Endothelial cell of umbilical vein (primary cell): Measurements from ENCODE around the gene AGGF1. TPM values are rescaled to one million over a fixed set of nuclear protein-coding genes. Genes with fewer than 3 reads are reported as not detected.

ENCODE experiments used
- BruUV-seq: library from RNA; stranded (reverse); fragments of 400-500 nt; replicated peaks from 2 replicates; lab custom pipeline; 2021; lab: Mats Ljungman, UMichigan
- CTCF ChIA-PET: fragments of 300-600, 350-600 bp; sonication (Branson Sonifier 250); formaldehyde crosslinking; loops from one replicate; lab custom pipeline; 2021; ENCODE audit warnings: antibody characterized with exemption, inconsistent platforms; lab: Charles Lee
- POLR2A ChIA-PET: fragments of 300-600, 350-600 bp; sonication (Branson Sonifier 250); formaldehyde crosslinking; loops from one replicate; lab custom pipeline; 2021; ENCODE audit warnings: antibody characterized with exemption, inconsistent platforms; lab: Charles Lee
- DNase-seq: peaks from one replicate; pipeline ENCODE4 v3.0.0-alpha.2; 2011; ENCODE audit warnings: low read depth, low spot score
- FAIRE-seq: peaks from 2 replicates; lab custom pipeline; 2011; peaks lifted over from hg19 to GRCh38; lab: Jason Lieb, UNC
- H2AFZ ChIP-seq: 2 replicates; pipeline ENCODE4 v1.6.0; 2012; ENCODE audit warnings: low read depth, low read length, control low read depth, inconsistent platforms
- H3K27ac ChIP-seq: 2 replicates; pipeline ENCODE4 v1.5.1; 2011; ENCODE audit warnings: low read depth, mild to moderate bottlenecking, control low read depth, low read length, moderate library complexity; ENCODE audit not compliant: insufficient read depth
- H3K27me3 ChIP-seq, 2 experiments: 2 replicates each; pipeline versions ENCODE4 v1.6.0 to v1.6.1; 2011; ENCODE audit warnings: low read length in 2 of 2, mixed read lengths in 1 of 2; ENCODE audit not compliant: control insufficient read depth in 2 of 2, insufficient read depth in 2 of 2
- H3K36me3 ChIP-seq, 2 experiments: 2 replicates in 1 of 2; 3 replicates in 1 of 2; pipeline ENCODE4 v1.5.1; 2011; ENCODE audit warnings: low read length in 2 of 2, mild to moderate bottlenecking in 1 of 2, moderate library complexity in 1 of 2; ENCODE audit not compliant: control insufficient read depth in 2 of 2, insufficient read depth in 2 of 2; ENCODE audit errors: extremely low read depth in 1 of 2
- H3K4me1 ChIP-seq: 3 replicates; pipeline ENCODE4 v1.5.1; 2011; ENCODE audit warnings: mild to moderate bottlenecking, low read length; ENCODE audit not compliant: control insufficient read depth, insufficient read depth; ENCODE audit errors: extremely low read depth
- H3K4me2 ChIP-seq: 2 replicates; pipeline ENCODE4 v1.6.1; 2011; ENCODE audit warnings: low read length, control low read depth, mixed read lengths; ENCODE audit not compliant: insufficient read depth
- H3K4me3 ChIP-seq, 3 experiments: fragments of 200-600 bp in 1 of 3; sonication (generic), shearing (Covaris generic) in 1 of 3; replicated peaks in 1 of 3; 2 replicates each; pipeline ENCODE4 v1.5.1; 2011 to 2016; ENCODE audit warnings: control low read depth in 3 of 3, low read length in 3 of 3, mild to moderate bottlenecking in 2 of 3, inconsistent platforms in 1 of 3, low read depth in 1 of 3, moderate library complexity in 1 of 3; ENCODE audit not compliant: insufficient read depth in 1 of 3
- H3K79me2 ChIP-seq: 2 replicates; pipeline ENCODE4 v1.6.0; 2012; ENCODE audit warnings: low read length, inconsistent platforms; ENCODE audit not compliant: control insufficient read depth, insufficient read depth
- H3K9ac ChIP-seq: replicated peaks from 2 replicates; pipeline ENCODE3; 2011; ENCODE audit warnings: low read length, control low read depth; ENCODE audit not compliant: insufficient read depth; ENCODE audit errors: extremely low read depth
- H3K9me1 ChIP-seq: replicated peaks from 3 replicates; pipeline ENCODE4 v1.6.0; 2011; ENCODE audit warnings: mild to moderate bottlenecking, low read length; ENCODE audit not compliant: control insufficient read depth, insufficient read depth; ENCODE audit errors: extremely low read depth
- H3K9me3 ChIP-seq: replicated peaks from 2 replicates; pipeline ENCODE4 v1.5.1; 2012; ENCODE audit warnings: low read length, inconsistent platforms; ENCODE audit not compliant: control insufficient read depth, insufficient read depth
- H4K20me1 ChIP-seq: replicated peaks from 2 replicates; pipeline ENCODE3; 2011; ENCODE audit warnings: mild to moderate bottlenecking, low read length; ENCODE audit not compliant: control insufficient read depth, insufficient read depth; ENCODE audit errors: extremely low read depth
- EZH2 ChIP-seq: IDR thresholded peaks from 2 replicates; pipeline ENCODE4 v1.6.1; 2012; ENCODE audit warnings: borderline replicate concordance, low read depth, mild to moderate bottlenecking, moderate library complexity, low read length, inconsistent platforms; ENCODE audit not compliant: severe bottlenecking
- FOS ChIP-seq: IDR thresholded peaks from 2 replicates; pipeline ENCODE4 v1.6.1; 2011; ENCODE audit warnings: mild to moderate bottlenecking, low read length, moderate library complexity, borderline replicate concordance; ENCODE audit not compliant: insufficient read depth
- GATA2 ChIP-seq: IDR thresholded peaks from 2 replicates; pipeline ENCODE4 v1.7.0; 2011; ENCODE audit warnings: low read depth, mild to moderate bottlenecking, moderate library complexity, mixed read lengths, low read length; ENCODE audit not compliant: insufficient read length, insufficient read depth
- JUN ChIP-seq: IDR thresholded peaks from 2 replicates; pipeline ENCODE4 v1.6.1; 2011; ENCODE audit warnings: borderline replicate concordance, low read depth; ENCODE audit not compliant: insufficient read length, insufficient read depth
- MYC ChIP-seq: IDR thresholded peaks from one replicate; pipeline ENCODE4 v1.6.1; 2011; ENCODE audit warnings: mild to moderate bottlenecking, low read depth, low read length
- POLR2A ChIP-seq: IDR thresholded peaks from 2 replicates; pipeline ENCODE4 v1.6.1; 2012; ENCODE audit warnings: low read depth, mild to moderate bottlenecking, control low read depth, low read length
- POLR2AphosphoS5 ChIP-seq: IDR thresholded peaks from 2 replicates; pipeline ENCODE4 v1.6.1; 2012; ENCODE audit warnings: low read depth, mild to moderate bottlenecking, control low read depth, low read length, moderate library complexity; ENCODE audit not compliant: insufficient read depth
- dilution Hi-C: fragments of 300-500 bp; cut with MboI; formaldehyde crosslinking; loops from one replicate; pipeline ENCODE4 v1.15.0; 2019; ENCODE audit warnings: low sequenced_read_pairs; ENCODE audit not compliant: extremely low pct_ligation_motif_present
- intact Hi-C: fragments of 100-400 bp; cut with micrococcal nuclease; formaldehyde crosslinking; loops from one replicate; pipeline ENCODE4 v1.10.0; 2022
- polyA plus RNA-seq, 4 experiments: library from polyadenylated mRNA; depleted of rRNA in 3 of 4; stranded (reverse) in 3 of 4; unstranded in 1 of 4; fragments of >200 nt; gene quantifications; 2 replicates each; pipeline versions ENCODE4 v1.2.1 to v1.2.3, GENCODE V29; 2011 to 2012; ENCODE audit warnings: missing spikeins in 1 of 4
- total RNA-seq: library from RNA; stranded (reverse); gene quantifications from 2 replicates; pipeline ENCODE4 v1.2.3, GENCODE V29; 2021
- TF ChIP-seq, protein P1 (sequence below), 2 donors: IDR thresholded peaks; 1 replicate in 1 of 2; 2 replicates in 1 of 2; pipeline ENCODE4 v1.5.1; 2011; ENCODE audit warnings: low read length in 2 of 2, mild to moderate bottlenecking in 2 of 2, moderate library complexity in 2 of 2, control low read depth in 1 of 2, inconsistent platforms in 1 of 2, low read depth in 1 of 2; ENCODE audit not compliant: insufficient read depth in 1 of 2; ENCODE audit errors: extremely low read depth in 1 of 2
- TF ChIP-seq, protein P2 (sequence below): IDR thresholded peaks from 2 replicates; pipeline ENCODE4 v1.6.1; 2011; ENCODE audit not compliant: insufficient read depth, insufficient read length

The AGGF1 gene
- total and polyA plus RNA-seq, 2 donors (not counting 3 experiments of a cell fraction or from before 2014, with no cell fraction given), result 6.7 to 19.9 TPM

DNA sequence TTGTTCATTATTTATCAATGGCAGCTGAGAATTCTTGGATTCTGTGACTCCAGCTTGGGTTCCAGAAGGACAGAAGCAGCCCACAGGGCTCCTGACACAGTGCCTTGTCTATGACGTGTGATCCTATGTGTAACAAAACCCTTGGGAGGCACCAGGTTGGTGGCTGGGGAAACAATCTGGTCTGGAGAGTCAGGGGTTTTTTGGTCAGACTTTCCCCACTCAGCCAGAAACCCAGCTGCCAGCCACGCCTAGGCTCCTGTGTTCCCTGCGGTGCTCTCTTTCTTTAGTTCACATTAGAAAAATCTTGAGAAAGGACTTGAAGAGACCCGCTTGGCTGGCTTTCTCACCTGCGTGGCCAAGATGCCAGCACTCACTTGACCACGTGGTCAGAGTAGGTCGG is 72.3 kb downstream of the AGGF1 start:
- Histone ChIP-seq H3K4me1 (no peaks in the 10 kb centered on the region), H3K9me3 (no peaks in the 10 kb centered on the region), H2AFZ (no peak overlapping the region), H3K9ac (no peak overlapping the region), H3K9me1 (no peaks in the 10 kb centered on the region), H3K4me3 (no peak overlapping the region), H3K79me2 (no peaks in the 10 kb centered on the region), H3K27ac (no peak overlapping the region), H3K27me3 (no peaks in the 10 kb centered on the region), H3K36me3 (peaks cover 0 to 2% of the 10 kb centered on the region in 2 experiments), H3K4me2 (no peak overlapping the region), H4K20me1 (no peaks in the 10 kb centered on the region)
- DNase-seq, result no peak
- FAIRE-seq, result no peak
- TF ChIP-seq GATA2 (no peak), JUN (no peak), MYC (no peak), EZH2 (no peak), FOS (no peak), POLR2A (no peak), POLR2AphosphoS5 (no peak)
- TF ChIP-seq, protein P1, sequence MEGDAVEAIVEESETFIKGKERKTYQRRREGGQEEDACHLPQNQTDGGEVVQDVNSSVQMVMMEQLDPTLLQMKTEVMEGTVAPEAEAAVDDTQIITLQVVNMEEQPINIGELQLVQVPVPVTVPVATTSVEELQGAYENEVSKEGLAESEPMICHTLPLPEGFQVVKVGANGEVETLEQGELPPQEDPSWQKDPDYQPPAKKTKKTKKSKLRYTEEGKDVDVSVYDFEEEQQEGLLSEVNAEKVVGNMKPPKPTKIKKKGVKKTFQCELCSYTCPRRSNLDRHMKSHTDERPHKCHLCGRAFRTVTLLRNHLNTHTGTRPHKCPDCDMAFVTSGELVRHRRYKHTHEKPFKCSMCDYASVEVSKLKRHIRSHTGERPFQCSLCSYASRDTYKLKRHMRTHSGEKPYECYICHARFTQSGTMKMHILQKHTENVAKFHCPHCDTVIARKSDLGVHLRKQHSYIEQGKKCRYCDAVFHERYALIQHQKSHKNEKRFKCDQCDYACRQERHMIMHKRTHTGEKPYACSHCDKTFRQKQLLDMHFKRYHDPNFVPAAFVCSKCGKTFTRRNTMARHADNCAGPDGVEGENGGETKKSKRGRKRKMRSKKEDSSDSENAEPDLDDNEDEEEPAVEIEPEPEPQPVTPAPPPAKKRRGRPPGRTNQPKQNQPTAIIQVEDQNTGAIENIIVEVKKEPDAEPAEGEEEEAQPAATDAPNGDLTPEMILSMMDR (IDR thresholded peaks at IDR 0.05; ENCODE audit: extremely low read depth in 1 of 2, insufficient read depth in 1 of 2, low read depth in 1 of 2, low read length in 2 of 2), result no peak
- TF ChIP-seq, protein P2, sequence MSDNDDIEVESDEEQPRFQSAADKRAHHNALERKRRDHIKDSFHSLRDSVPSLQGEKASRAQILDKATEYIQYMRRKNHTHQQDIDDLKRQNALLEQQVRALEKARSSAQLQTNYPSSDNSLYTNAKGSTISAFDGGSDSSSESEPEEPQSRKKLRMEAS, result no peak
- ChIA-PET CTCF (no interaction called here), POLR2A (no interaction called here)
- dilution Hi-C loops (no loop called here), intact Hi-C loops (no loop called here)
- BruUV-seq, result no TSS peak
